Gastroesophageal sphincter (tissue), 3 donors: ENCODE measurements around the gene LLGL1.

Experiments
- CTCF ChIP-seq, 4 experiments: fragments of 200-600 bp in 2 of 4; fragments of 450-650 bp in 2 of 4; sonication (generic) in 1 of 4; IDR thresholded peaks; one replicate each; pipeline ENCODE4 v1.5.1; 2017 to 2019; ENCODE audit warnings: antibody characterized with exemption in 4 of 4, mild to moderate bottlenecking in 2 of 4, moderate library complexity in 2 of 4
- POLR2AphosphoS5 ChIP-seq: sonication (generic); formaldehyde crosslinking; IDR thresholded peaks from one replicate; pipeline ENCODE4 v1.6.1; 2017; ENCODE audit warnings: antibody characterized with exemption

GRCh38 chr17:18197535-18198194 lies 27.8 kb upstream of the LLGL1 start:
- TF ChIP-seq CTCF (IDR thresholded peaks at IDR 0.05) (no peak), POLR2AphosphoS5 (no peak)
